CD4-positive, alpha-beta T cell (primary cell): ENCODE results near the gene ACTR3C. TPM values are rescaled to one million over a fixed set of nuclear protein-coding genes. Genes with fewer than 3 reads are reported as not detected.

Experiments used
- ATAC-seq: fragments of 200-7000 bp; cut with Tn5 transposase; one replicate; pipeline ENCODE4 v1.10.0; 2022; ENCODE audit warnings: mild to moderate bottlenecking; ENCODE audit not compliant: poor library complexity
- CTCF ChIA-PET: fragments of 350-600 bp; sonication (Branson Sonifier 250); formaldehyde crosslinking; loops from one replicate; lab custom pipeline; 2021; ENCODE audit warnings: antibody characterized with exemption, inconsistent platforms; lab: Charles Lee
- POLR2A ChIA-PET: fragments of 350-600 bp; sonication (Branson Sonifier 250); formaldehyde crosslinking; loops from one replicate; lab custom pipeline; 2021; ENCODE audit warnings: antibody characterized with exemption, inconsistent platforms; lab: Charles Lee
- DNase-seq, 14 experiments: peaks; one replicate each; pipeline ENCODE4 v3.0.0-alpha.2; 2013 to 2020; ENCODE audit warnings: mixed read lengths in 2 of 14
- H3K27ac ChIP-seq, 2 donors: one replicate each; pipeline versions ENCODE4 v1.5.1 to v1.7.0; 2013; ENCODE audit warnings: low read length in 2 of 2, low read depth in 1 of 2, mild to moderate bottlenecking in 1 of 2
- H3K27me3 ChIP-seq, 2 experiments: 1 replicate in 1 of 2; 2 replicates in 1 of 2; pipeline versions ENCODE4 v1.6.1 to v1.7.0; 2013; ENCODE audit warnings: low read length in 2 of 2, control low read depth in 1 of 2, mild to moderate bottlenecking in 1 of 2, moderate library complexity in 1 of 2; ENCODE audit not compliant: insufficient read depth in 2 of 2, control insufficient read depth in 1 of 2
- H3K36me3 ChIP-seq: one replicate; pipeline ENCODE4 v1.6.1; 2013; ENCODE audit warnings: low read length, control low read depth; ENCODE audit not compliant: insufficient read depth
- H3K4me1 ChIP-seq: one replicate; pipeline ENCODE4 v1.6.1; 2013; ENCODE audit warnings: low read length, control low read depth; ENCODE audit not compliant: insufficient read depth
- H3K4me3 ChIP-seq: one replicate; pipeline ENCODE4 v1.5.1; 2013; ENCODE audit warnings: mild to moderate bottlenecking, low read length, moderate library complexity
- H3K9me3 ChIP-seq, 2 experiments: 1 replicate in 1 of 2; 2 replicates in 1 of 2; pipeline versions ENCODE4 v1.6.1 to v1.7.0; 2013; ENCODE audit warnings: low read length in 2 of 2, mild to moderate bottlenecking in 2 of 2, control low read depth in 1 of 2, moderate library complexity in 1 of 2; ENCODE audit not compliant: control insufficient read depth in 1 of 2, insufficient read depth in 1 of 2
- H3K27ac Mint-ChIP-seq: one replicate; pipeline ENCODE4 v1.8.0; 2020; ENCODE audit warnings: mixed read lengths
- H3K27me3 Mint-ChIP-seq: one replicate; pipeline ENCODE4 v1.8.0; 2021; ENCODE audit warnings: mixed read lengths
- H3K36me3 Mint-ChIP-seq: one replicate; pipeline ENCODE4 v1.8.0; 2021; ENCODE audit warnings: low read depth, mixed read lengths
- H3K4me1 Mint-ChIP-seq: one replicate; pipeline ENCODE4 v1.8.0; 2021; ENCODE audit warnings: low read depth, mixed read lengths
- H3K4me3 Mint-ChIP-seq: one replicate; pipeline ENCODE4 v1.8.0; 2020; ENCODE audit warnings: mild to moderate bottlenecking, mixed read lengths
- H3K9me3 Mint-ChIP-seq: one replicate; pipeline ENCODE4 v1.8.0; 2020; ENCODE audit warnings: mixed read lengths
- intact Hi-C, 2 experiments: fragments of 100-400 bp; cut with DNase I in 1 of 2; cut with micrococcal nuclease in 1 of 2; formaldehyde crosslinking; loops; one replicate each; pipeline versions ENCODE4 v1.15.1 to v1.9.0; 2023 to 2025; cut with DNase I, micrococcal nuclease
- total RNA-seq, 174 experiments: library from RNA in 2 of 174; stranded (reverse) in 2 of 174; gene quantifications; one replicate each; pipeline ENCODE4 v1.2.3 and lab custom pipeline; 2021 to 2026
- TF ChIP-seq, protein P1 (sequence below): fragments of 200-600 bp; IDR thresholded peaks from one replicate; pipeline ENCODE4 v1.8.0; 2022; ENCODE audit warnings: antibody characterized with exemption, mild to moderate bottlenecking

Gene ACTR3C
- total RNA-seq, 2 experiments from 2014 or later, result 1.9 to 3.4 TPM

DNA sequence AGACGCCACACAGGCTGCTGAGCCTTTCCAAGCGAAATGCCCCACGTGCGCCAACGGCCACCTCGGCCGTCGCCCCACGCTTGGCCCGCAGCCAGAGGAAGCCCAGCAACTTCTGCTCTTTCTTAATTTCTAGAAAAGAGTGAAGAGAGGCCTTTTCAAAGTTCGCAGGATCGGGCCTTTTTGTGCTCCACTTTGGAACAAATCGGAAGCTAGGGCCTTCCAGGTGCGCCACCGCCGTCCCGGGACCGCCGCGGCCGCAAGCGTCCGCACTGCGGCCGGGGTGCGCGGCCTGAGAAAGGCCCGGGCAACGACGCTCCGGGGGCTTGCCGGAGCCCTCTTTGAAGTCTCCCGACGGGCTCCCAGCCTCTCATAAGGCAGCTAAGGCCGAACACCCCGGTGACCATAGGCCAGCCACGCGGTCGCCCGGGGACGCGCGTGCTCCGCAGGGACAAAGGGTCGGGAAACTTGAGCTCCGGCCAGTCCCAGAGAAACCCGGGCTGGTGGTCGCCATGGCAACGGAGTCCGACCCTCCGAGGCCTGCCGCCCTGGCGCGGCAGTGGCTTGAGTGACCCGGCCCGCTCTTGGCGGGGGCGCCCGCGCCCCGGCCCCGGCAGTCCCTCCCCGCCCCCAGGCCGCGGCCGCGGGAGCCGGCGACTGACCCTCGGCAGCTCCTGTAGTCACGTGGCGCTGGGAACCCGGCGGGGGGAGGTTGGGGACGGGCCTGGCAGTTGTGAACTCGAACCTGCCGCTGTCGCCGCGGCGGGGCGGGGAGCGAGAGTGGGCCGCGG, 44.9 kb upstream of the ACTR3C start, which contains the start of gene REPIN1:
TSS of gene REPIN1 (plus strand) at position 727 of the 788 bp plus-strand sequence. CDS start 890 bp downstream, outside the sequence.
- peak; percentile 45 for ATAC-seq
- POLR2A ChIA-PET, result interaction anchor here (0.7 to 7.1 kb wide), 12 partner anchors 10 to 530 kb away, joined by 3 to 76 read pairs (median 4); partner anchors contain the start of genes GIMAP7, ZNF775 and ZNF862
- peak within 1 kb of the TSS; percentile 83 for H3K4me3 ChIP-seq

DNA sequence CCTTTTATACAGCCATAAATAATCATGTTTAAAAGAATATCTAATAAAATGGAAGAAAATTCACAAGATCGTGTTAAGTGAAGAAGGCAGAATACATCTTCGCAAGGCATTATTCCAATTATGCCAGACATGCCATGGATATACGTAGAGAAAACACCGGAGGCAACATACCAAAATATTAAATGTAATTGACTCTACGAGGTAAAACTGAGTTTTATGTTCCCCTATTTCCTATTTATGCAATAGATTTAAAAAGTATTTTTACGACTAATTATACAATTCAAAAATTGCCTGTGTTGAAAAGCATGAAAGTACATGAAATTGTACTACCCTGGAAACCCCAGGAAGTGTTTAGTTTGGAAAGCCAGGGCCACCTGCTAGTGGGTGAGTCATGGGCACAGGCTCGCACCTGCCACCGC, 44.3 kb upstream of the ACTR3C start:
- CTCF ChIA-PET, result interaction anchor here (1.6 to 4.8 kb wide), 2 partner anchors 10 to 38 kb away, joined by 6 to 20 read pairs; a partner anchor contains a TSS
- peak; percentile 64 for ATAC-seq

More for the DNA sequence above, 44.9 kb upstream of the ACTR3C start, which contains the start of gene REPIN1:
- peaks cover 21% of the 10 kb centered on the region for H3K36me3 ChIP-seq
- peaks cover 36% of the 10 kb centered on the region for H3K36me3 Mint-ChIP-seq
- intact Hi-C loops, result loop anchor here (1.0 to 10.0 kb wide), 5 partner anchors 11 to 653 kb away; partner anchors contain the start of genes ACTR3C (in 1 of the 2) and LRRC61 (in 1 of the 2)
- H3K9me3 ChIP-seq, result no peaks in the 10 kb centered on the region
- H3K4me3 Mint-ChIP-seq, result peak within 1 kb of the TSS; percentile 99
- CTCF ChIA-PET, result interaction anchor here (1.6 to 4.8 kb wide), 2 partner anchors 10 to 37 kb away, joined by 6 to 20 read pairs; a partner anchor contains a TSS
- H3K27ac ChIP-seq, result peak within 1 kb of the TSS; percentile 40 to 80
- H3K27me3 Mint-ChIP-seq, result no peaks in the 10 kb centered on the region
- H3K4me1 Mint-ChIP-seq, result peaks cover 61% of the 10 kb centered on the region
- peaks cover 47% of the 10 kb centered on the region for H3K4me1 ChIP-seq
- H3K9me3 Mint-ChIP-seq, result no peaks in the 10 kb centered on the region
- H3K27ac Mint-ChIP-seq, result peak within 1 kb of the TSS; percentile 96
- DNase-seq, result peak; percentile 58 to 91 (median 73)
- TF ChIP-seq, protein P1, sequence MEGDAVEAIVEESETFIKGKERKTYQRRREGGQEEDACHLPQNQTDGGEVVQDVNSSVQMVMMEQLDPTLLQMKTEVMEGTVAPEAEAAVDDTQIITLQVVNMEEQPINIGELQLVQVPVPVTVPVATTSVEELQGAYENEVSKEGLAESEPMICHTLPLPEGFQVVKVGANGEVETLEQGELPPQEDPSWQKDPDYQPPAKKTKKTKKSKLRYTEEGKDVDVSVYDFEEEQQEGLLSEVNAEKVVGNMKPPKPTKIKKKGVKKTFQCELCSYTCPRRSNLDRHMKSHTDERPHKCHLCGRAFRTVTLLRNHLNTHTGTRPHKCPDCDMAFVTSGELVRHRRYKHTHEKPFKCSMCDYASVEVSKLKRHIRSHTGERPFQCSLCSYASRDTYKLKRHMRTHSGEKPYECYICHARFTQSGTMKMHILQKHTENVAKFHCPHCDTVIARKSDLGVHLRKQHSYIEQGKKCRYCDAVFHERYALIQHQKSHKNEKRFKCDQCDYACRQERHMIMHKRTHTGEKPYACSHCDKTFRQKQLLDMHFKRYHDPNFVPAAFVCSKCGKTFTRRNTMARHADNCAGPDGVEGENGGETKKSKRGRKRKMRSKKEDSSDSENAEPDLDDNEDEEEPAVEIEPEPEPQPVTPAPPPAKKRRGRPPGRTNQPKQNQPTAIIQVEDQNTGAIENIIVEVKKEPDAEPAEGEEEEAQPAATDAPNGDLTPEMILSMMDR, result no peak
- H3K27me3 ChIP-seq, result no peaks in the 10 kb centered on the region

More for the DNA sequence above, 44.3 kb upstream of the ACTR3C start:
- Mint-ChIP-seq H3K4me3 (peak overlapping the region; percentile 99), H3K27ac (peak overlapping the region; percentile 96), H3K9me3 (no peaks in the 10 kb centered on the region), H3K36me3 (peaks cover 30% of the 10 kb centered on the region), H3K27me3 (no peaks in the 10 kb centered on the region), H3K4me1 (peaks cover 55% of the 10 kb centered on the region)
- TF ChIP-seq, protein P1, result no peak
- POLR2A ChIA-PET, result interaction anchor here (0.7 to 7.1 kb wide), 9 partner anchors 10 to 529 kb away, joined by 3 to 76 read pairs (median 4); partner anchors contain the start of gene ZNF862
- intact Hi-C loops, result loop anchor here (1.0 to 10.0 kb wide), 5 partner anchors 10 to 653 kb away; partner anchors contain the start of genes ACTR3C (in 1 of the 2) and LRRC61 (in 1 of the 2)
- peaks cover 16% of the 10 kb centered on the region for H3K36me3 ChIP-seq
- peak overlapping the region; percentile 40 to 80 for H3K27ac ChIP-seq
- peak overlapping the region; percentile 83 for H3K4me3 ChIP-seq
- H3K27me3 ChIP-seq, result no peaks in the 10 kb centered on the region
- H3K4me1 ChIP-seq, result peaks cover 43% of the 10 kb centered on the region
- no peaks in the 10 kb centered on the region for H3K9me3 ChIP-seq
- no peak for DNase-seq
